GM18520 (cell line): ENCODE measurements around the gene PLXNA4.

ENCODE experiments used
- ATAC-seq: cut with Tn5 transposase; IDR thresholded peaks from one replicate; pipeline ENCODE4 v1.9.1; 2021; ENCODE audit not compliant: unreplicated experiment

Gene PLXNA4

DNA sequence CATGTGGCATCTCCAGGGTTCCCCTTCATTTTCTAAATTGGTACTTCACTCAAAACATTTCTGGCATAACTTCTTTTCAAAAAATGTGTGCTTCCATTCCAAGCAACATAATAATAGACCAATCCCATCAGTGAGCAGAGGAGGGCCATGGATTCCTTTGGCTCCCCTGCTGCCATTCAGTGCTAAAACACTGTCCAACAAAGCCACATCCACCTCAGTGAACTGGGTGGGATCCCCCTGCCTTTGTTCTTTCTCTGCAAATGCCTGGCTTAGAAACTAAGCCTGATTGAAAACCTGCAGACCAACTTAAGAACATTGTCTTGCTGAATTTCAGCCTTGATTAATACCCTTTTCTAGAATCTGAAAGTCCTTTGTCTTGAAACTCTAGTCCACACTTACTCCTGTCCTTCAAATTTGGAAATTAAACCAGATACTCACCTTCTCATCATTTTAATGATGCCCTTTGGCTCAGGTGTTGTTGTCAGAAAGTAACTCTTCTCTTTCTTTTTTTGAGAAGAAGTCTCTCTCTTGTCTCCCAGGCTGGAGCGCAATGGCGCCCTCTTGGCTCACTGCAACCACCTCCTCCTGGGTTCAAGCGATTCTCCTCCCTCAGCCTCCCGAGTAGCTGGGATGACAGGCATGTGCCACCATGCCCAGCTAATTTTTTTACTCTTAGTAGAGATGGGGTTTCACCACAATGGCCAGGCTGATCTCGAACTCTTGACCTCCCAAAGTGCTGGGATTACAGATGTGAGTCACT lies 132.3 kb downstream of the PLXNA4 start:
- no peak for ATAC-seq

GRCh38 chr7:132441935-132442334 lies 134.3 kb downstream of the PLXNA4 start:
- ATAC-seq, result no peak

DNA sequence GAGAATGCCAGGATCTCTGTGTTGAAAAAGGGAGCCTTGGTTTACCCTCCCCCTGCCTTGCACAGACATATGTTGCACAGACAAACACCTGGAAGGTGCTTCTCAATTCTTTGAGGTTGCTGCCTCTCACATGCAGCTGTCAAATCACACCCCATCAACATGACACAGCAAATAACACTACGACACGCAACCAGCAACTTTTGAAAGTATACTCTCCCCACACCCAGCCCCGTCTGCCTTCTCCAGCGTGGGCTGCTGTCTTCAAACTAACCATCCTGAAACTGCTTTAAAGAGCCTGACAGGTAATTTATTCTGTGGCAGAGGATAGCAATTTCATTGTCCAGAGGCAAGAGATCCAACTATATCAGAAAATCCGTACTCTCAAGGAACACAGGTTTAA lies 136.1 kb downstream of the PLXNA4 start:
- no peak for ATAC-seq

- ATAC-seq, result no peak
Measured at GRCh38 chr7:132438926-132439325, 137.3 kb downstream of the PLXNA4 start.

DNA sequence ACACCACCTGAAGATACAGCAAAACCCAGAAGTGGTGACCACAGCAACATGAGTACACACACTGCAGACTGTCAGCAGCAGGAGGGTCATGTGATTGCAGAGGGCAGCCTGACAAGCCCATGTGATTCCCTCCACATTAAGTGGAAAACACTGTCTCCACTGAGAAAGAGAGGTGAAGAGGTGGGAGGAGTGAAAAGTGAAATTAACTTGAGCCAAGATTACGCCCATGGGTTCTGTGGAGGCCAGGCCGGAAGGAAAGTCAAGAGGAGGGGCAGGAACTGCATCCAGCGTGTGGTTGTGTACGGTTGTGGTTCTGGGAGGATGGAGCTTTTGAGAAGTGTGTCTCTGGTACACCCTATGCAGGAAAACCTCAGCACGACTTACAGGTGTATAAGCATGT lies 138.5 kb downstream of the PLXNA4 start:
- no peak for ATAC-seq

DNA sequence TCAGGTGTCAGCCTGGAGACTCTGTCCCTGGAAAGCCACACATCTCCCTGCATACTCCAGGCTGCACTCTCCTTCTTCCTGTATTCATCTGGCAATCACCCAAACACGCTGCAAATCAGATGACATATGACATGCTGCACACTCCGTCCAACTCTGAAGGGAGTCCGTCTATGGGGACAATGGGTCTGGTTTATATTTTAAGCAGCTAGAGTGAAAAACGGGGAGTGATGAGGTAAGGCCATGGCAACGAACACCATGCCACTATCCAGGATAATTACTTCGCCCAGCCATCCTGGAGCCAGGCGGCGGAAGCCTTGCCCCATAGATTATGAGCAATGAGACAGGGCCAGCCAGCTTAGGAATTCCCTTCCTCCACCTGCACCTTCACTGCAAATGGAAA lies 140.1 kb downstream of the PLXNA4 start:
- ATAC-seq, result no peak

GRCh38 chr7:132435016-132435990 lies 141.0 kb downstream of the PLXNA4 start:
- ATAC-seq, result no peak

GRCh38 chr7:132434041-132434440 lies 142.2 kb downstream of the PLXNA4 start:
- no peak for ATAC-seq

GRCh38 chr7:132433301-132433700 lies 143.0 kb downstream of the PLXNA4 start:
- ATAC-seq, result no peak

DNA sequence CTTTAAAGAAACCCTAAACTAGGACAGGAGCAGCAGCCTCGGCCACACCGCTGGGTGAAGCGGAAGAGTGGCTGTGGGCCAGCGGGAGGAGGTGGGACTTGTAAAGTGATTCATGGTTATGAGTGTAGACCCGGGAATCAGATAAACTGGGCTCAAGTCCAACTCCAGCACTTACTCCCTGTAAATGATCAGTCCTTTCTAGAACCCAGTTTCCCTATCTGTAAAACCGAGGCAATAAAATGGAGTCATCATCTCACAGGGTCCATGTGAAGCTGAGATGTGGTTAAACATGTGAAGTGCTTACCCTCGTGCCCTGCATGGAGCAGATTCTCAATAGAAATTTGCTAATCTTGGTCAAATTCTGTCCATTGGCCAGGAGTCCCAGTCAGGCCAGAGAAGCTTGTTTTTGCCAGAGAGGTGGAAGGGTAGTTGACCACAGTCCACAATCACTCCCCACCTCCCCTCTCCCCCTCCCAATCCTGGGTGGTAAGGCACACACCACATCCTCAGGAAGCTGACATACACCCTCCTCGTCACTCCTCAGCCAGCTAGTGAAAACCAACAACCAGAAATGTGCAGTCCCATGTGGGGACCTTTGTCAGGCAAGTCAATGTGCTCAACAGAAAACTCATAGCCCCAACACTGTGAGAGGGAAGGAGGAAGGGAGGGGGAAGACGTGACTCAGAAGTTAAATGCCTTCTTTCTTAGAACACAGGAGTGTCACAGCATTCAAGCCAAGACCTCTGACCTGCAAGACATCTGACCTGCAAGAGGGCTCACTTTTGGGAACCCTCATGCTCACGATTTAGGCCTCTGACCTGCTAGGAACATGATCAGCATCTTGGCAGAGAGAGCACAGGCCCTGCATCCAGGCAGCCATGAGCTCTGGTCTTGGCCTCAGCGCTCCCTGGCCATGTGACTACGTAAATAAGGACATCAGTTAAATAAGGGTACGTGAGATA lies 145.1 kb downstream of the PLXNA4 start:
- no peak for ATAC-seq

GRCh38 chr7:132430041-132430855 lies 146.0 kb downstream of the PLXNA4 start:
- no peak for ATAC-seq

DNA sequence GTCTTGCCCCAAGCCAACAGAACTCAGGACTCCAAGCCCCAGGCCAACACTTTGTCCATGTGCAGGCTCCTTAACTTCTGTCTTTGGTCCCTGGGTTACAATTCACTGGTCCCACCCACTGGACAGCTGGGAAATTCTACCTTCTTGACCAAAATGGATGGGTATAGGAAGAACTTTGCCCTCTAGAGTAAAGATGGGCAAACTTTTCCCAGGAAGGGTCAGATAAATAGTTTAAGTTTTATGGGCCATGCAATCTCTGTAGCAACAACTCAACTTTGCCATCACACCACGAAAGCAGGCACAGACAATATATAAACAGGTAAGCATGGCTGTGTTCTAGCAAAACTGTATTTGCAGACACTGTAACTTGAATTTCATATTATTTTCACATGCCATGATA lies 147.1 kb downstream of the PLXNA4 start:
- ATAC-seq, result no peak

DNA sequence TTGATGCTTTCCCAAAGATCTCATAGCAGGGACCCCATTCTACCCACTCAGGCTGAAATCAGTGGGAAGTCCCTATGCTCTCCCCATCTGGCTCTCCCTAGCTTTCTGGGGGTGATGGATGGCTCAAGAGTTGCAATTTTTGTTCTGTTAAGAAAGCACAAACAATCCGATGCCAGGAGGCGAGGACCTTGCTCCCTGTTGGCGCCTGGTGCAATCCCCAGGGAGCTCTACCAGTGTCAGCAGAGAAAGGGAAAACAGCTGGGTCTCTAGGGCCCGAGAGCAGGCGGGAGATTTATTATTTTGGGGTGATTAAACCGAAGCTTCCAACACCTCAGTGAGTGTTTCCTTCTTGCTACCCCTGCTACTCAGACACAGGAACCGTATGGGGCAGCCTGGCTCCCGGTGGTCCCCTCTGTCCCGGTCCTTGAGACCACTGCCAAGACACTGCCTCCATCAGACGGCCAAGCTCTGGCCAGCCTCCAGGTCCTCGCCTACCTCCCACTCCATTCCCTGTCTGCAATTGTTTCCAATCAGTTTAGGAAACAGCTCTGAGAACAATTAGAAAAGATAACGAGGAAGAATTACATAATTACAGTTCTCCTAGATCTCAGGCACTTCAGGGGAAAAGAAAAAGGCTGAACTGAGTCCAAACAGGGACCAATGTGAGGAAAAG lies 147.9 kb downstream of the PLXNA4 start:
- ATAC-seq, result no peak

- ATAC-seq, result no peak
Measured at GRCh38 chr7:132425942-132426341, 150.3 kb downstream of the PLXNA4 start.

GRCh38 chr7:132424821-132425724 lies 151.2 kb downstream of the PLXNA4 start:
- no peak for ATAC-seq

- no peak for ATAC-seq
Measured at GRCh38 chr7:132424277-132424676, 152.0 kb downstream of the PLXNA4 start.

- ATAC-seq, result no peak
Measured at GRCh38 chr7:132423594-132424200, 152.6 kb downstream of the PLXNA4 start.

DNA sequence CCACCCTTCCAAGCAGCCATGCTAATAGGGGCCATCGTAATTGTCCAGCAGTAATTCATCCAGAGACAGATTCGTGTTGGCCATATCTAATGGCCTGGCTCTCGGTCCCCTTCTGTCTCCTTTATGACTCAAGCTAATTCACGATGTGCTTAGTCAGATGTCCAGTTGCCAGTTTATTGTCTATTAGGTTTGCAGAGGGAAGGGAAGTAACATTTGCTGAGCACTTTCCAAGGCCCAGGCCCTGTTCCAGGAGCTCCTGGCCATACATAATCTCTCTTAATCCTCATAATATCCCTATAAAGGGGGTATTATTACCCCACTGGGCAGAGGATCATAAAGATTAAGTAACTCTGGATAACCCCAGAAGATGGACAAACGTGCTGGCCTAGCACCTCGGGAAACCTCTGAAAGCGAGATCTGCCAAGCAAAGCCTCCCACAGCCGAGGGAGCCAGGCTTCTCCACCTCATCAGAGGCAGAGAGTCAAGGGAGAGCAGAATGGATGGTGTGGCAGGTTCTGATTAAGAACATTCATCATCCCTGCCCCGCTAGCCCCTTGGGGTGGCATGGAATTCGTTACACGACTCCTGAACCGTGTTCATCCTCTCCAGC lies 153.7 kb downstream of the PLXNA4 start:
- ATAC-seq, result no peak
